ENCODE results near the gene MYO18B.

DNA sequence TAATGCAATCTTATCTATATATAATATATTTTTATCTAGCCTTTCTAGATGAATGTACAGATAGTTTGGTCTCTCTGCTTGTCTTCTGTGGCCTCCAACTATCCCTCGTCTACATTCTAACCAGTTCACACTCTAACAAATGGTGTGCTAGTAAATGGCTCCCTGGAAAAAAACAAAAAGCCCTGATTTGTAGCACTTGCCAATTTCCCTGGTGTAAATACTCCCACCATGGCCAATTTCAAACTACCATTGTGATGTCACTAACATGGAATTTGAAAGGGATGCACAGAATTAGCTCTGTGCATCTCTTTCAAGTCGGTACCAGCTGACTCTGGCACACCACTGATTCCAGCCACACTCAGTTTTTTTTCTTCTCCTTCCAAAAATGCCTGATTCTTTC, 154.6 kb downstream of the MYO18B start:
- TF ChIP-seq POLR2A (IDR thresholded peaks at IDR 0.05; ENCODE audit: low read depth, low read length) = no peak
- TF ChIP-seq POLR2AphosphoS5 (IDR thresholded peaks at IDR 0.05; ENCODE audit: low read depth, low read length) = no peak
- no peak for TF ChIP-seq TAF1 (IDR thresholded peaks at IDR 0.05; ENCODE audit: low read depth, low read length)
- TF ChIP-seq SPI1 (IDR thresholded peaks at IDR 0.05; ENCODE audit: low read depth, low read length) = no peak
